ENCODE measurements around the gene GOLGA1.

Gene GOLGA1

GRCh38 chr9:124884376-124884775 is 56.5 kb downstream of the GOLGA1 start:
- no peaks in the 10 kb centered on the region for H3K27me3 Mint-ChIP-seq (ENCODE audit: low read depth)
- no peak for DNase-seq (ENCODE audit: low spot score)
- H3K27ac Mint-ChIP-seq, result no peak overlapping the region
- no peak overlapping the region for H3K4me3 Mint-ChIP-seq
- H3K36me3 Mint-ChIP-seq (ENCODE audit: low read depth), result peaks cover 18% of the 10 kb centered on the region
- H3K4me1 Mint-ChIP-seq (ENCODE audit: low read depth), result no peaks in the 10 kb centered on the region
- no peaks in the 10 kb centered on the region for H3K9me3 Mint-ChIP-seq

DNA sequence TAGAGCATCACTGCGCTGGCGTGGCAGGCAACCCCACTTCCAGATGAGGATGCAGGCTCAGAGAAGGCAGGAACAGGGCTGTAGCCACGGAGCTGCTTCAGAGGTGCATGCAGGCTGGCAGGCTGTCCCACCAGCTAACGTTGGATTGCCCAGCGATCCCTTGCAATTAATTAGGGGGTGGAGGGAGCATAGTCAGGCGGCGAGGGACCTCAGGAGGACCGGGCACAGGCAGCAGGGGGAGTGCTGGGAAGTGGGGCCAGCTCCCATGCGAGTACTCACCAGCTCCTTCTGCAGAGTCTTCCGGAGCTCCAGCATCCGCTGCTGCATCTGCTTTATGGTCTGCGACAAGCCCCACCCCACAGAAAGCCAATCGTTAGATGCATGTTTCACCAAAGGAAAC is 58.7 kb downstream of the GOLGA1 start:
- peaks cover 35% of the 10 kb centered on the region for H3K36me3 Mint-ChIP-seq (ENCODE audit: low read depth)
- no peak overlapping the region for H3K4me3 Mint-ChIP-seq
- no peaks in the 10 kb centered on the region for H3K9me3 Mint-ChIP-seq

GRCh38 chr9:124881138-124881743 is 59.6 kb downstream of the GOLGA1 start:
- Mint-ChIP-seq H3K27me3 (ENCODE audit: low read depth) (no peaks in the 10 kb centered on the region), H3K4me3 (no peak overlapping the region), H3K9me3 (no peaks in the 10 kb centered on the region), H3K4me1 (ENCODE audit: low read depth) (no peaks in the 10 kb centered on the region), H3K27ac (no peak overlapping the region), H3K36me3 (ENCODE audit: low read depth) (peaks cover 38% of the 10 kb centered on the region)
- DNase-seq (ENCODE audit: low spot score), result no peak

More for the DNA sequence above, 58.7 kb downstream of the GOLGA1 start:
- H3K27me3 Mint-ChIP-seq (ENCODE audit: low read depth), result no peaks in the 10 kb centered on the region
- no peak overlapping the region for H3K27ac Mint-ChIP-seq
- H3K4me1 Mint-ChIP-seq (ENCODE audit: low read depth), result no peaks in the 10 kb centered on the region
- no peak for DNase-seq (ENCODE audit: low spot score)

DNA sequence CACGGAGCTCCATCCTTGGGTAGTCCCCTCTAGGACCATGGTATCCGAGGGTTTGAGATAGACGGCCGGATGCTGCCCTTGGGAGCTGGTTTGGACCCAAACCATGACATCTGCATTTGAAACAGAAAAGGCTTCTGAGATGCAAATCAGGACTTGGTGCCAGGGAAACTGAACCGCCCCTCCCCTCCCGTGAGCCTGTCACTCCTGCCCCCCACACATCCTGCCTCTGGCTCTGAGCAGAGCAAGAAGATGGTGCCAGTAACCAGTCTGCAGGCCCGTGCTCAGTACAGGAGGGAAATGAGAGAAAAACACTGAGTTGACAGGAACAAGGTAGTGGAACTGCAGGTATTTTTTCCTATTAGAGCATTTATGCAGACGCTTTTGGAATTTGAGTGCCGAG is 60.4 kb downstream of the GOLGA1 start:
- Mint-ChIP-seq H3K4me3 (no peak overlapping the region), H3K27ac (no peak overlapping the region), H3K9me3 (no peaks in the 10 kb centered on the region), H3K36me3 (ENCODE audit: low read depth) (peaks cover 36% of the 10 kb centered on the region), H3K27me3 (ENCODE audit: low read depth) (no peaks in the 10 kb centered on the region), H3K4me1 (ENCODE audit: low read depth) (no peaks in the 10 kb centered on the region)
- no peak for DNase-seq (ENCODE audit: low spot score)

DNA sequence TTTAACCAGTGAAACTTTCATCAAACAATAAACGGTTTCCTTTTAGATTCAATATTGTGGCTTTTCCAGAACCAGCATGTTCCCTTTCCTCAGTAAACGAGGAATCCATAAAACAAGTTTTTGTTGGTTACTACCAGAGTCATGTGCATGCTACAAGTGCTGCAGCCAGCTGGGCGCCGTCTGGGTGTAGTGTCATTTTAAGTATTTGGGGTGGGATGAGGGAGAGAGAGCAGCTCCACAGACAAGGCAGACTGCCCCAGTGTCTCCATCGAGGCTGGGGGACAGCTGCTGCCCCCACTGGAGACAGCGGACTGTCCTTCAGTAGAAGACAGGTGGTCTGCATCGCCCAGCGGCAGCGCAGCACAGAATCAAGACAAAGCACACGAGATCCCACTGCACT is 61.7 kb downstream of the GOLGA1 start:
- Mint-ChIP-seq H3K9me3 (no peaks in the 10 kb centered on the region), H3K27ac (no peak overlapping the region), H3K27me3 (ENCODE audit: low read depth) (no peaks in the 10 kb centered on the region), H3K4me1 (ENCODE audit: low read depth) (no peaks in the 10 kb centered on the region), H3K4me3 (no peak overlapping the region), H3K36me3 (ENCODE audit: low read depth) (peaks cover 43% of the 10 kb centered on the region)
- no peak for DNase-seq (ENCODE audit: low spot score)

- H3K9me3 Mint-ChIP-seq, result no peaks in the 10 kb centered on the region
- peaks cover 43% of the 10 kb centered on the region for H3K36me3 Mint-ChIP-seq (ENCODE audit: low read depth)
- no peak overlapping the region for H3K27ac Mint-ChIP-seq
- H3K4me3 Mint-ChIP-seq, result no peak overlapping the region
- no peak for DNase-seq (ENCODE audit: low spot score)
- no peaks in the 10 kb centered on the region for H3K27me3 Mint-ChIP-seq (ENCODE audit: low read depth)
- H3K4me1 Mint-ChIP-seq (ENCODE audit: low read depth), result peaks cover 2% of the 10 kb centered on the region
Measured at GRCh38 chr9:124878518-124878917, 62.4 kb downstream of the GOLGA1 start.

DNA sequence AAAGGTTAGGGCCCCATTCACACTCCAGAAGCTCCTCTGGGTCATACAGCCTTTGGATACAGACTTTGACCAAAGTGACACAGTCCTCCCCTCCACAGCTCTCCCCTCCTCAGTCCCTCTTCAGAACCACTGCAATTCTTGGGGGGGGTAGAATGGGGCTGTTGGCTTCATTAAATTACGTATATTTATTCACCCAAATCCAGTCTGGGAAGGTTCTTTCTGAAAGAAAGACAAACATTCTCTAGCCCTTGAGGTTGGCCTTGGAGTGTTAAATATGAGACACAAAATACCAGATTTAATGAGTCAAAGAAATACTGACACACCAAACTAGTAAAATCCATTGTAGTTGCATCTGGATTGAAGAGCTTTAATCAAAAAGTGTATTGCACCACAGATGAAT is 62.9 kb downstream of the GOLGA1 start:
- no peak for DNase-seq (ENCODE audit: low spot score)
- H3K4me1 Mint-ChIP-seq (ENCODE audit: low read depth), result peaks cover 4% of the 10 kb centered on the region
- no peaks in the 10 kb centered on the region for H3K27me3 Mint-ChIP-seq (ENCODE audit: low read depth)
- H3K27ac Mint-ChIP-seq, result no peak overlapping the region
- no peaks in the 10 kb centered on the region for H3K9me3 Mint-ChIP-seq
- H3K4me3 Mint-ChIP-seq, result no peak overlapping the region
- H3K36me3 Mint-ChIP-seq (ENCODE audit: low read depth), result peaks cover 48% of the 10 kb centered on the region

DNA sequence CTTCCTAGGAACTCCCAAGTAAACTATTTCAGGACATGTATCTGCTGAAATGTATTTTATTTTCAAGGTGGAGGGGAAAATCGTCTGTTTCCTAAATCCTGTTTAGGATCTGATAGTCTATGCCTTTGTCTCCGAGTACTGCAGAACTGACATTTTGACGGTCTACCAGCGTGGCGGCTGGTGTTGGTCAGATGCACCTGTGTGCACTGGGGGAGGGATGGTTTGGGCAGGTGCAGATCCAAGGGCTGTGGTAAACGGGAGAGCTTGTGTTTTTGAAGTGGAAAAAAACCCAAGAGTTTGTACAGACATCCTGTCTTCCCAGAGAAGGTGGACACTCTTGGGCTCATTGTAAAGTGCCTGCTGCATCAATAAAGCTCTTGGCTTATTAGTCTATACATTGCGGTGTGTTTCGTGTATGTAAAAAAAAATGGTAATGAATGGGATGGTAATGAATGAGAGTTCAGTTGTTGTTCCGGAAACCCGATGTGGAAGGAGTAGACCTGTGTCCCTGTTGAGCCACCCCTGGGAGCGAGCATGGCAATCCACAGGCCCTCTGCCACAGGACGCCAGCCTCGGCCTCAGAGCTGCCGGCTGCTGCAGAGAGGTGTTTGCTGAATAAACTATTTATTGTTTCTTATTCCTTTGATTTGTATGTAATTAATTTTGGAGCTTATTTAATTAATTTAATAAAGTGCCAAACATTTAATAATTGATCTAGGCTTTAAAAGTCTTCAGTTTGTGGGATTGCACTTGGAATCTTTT is 63.7 kb downstream of the GOLGA1 start:
- Mint-ChIP-seq H3K36me3 (ENCODE audit: low read depth) (peaks cover 52% of the 10 kb centered on the region), H3K4me1 (ENCODE audit: low read depth) (peaks cover 8% of the 10 kb centered on the region), H3K4me3 (no peak overlapping the region), H3K27me3 (ENCODE audit: low read depth) (no peaks in the 10 kb centered on the region), H3K9me3 (no peaks in the 10 kb centered on the region), H3K27ac (peak overlapping the region; percentile 6)
- no peak for DNase-seq (ENCODE audit: low spot score)

DNA sequence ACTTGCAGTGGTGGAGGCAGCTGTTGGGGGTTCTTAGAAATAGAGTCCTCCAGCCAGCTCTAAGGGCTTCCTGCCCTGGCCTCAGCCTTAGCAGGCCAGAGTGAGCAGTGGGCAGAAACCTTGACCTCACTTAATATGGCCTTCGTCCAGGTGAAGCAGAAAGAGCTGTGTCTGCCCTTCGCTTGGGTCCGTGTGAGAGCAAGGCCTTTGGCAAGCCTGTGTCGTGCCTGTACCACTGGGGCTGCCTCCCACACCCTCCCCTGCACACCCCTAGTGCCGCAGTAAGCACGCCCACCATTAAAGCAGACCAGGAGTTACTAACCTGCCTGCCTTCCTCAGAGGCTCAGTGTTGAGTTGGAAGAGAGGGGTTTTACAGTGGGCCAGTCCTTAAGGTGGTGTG is 65.4 kb downstream of the GOLGA1 start:
- Mint-ChIP-seq H3K4me1 (ENCODE audit: low read depth) (peaks cover 22% of the 10 kb centered on the region), H3K27ac (no peak overlapping the region), H3K27me3 (ENCODE audit: low read depth) (no peaks in the 10 kb centered on the region), H3K36me3 (ENCODE audit: low read depth) (peaks cover 67% of the 10 kb centered on the region), H3K9me3 (no peaks in the 10 kb centered on the region), H3K4me3 (no peak overlapping the region)
- no peak for DNase-seq (ENCODE audit: low spot score)

DNA sequence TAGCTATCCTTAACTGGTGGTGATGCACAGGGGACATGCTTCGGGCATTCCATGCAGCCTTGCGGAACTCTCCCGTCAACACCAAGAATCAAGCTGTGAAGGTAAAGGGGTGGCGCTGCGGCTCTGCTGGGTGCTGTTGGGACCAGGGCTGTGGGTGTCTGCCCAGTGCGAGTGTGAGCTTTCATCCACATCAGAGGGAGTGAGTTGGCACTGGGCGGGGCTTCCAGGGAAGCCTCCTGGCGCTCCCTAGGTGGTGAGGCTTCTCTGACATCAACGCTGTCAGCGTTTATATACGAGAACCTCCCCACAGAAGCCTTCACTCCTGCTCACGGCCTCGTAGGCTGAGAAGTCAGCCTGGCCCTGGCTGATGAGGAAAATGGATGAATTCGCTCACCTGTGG is 67.2 kb downstream of the GOLGA1 start:
- Mint-ChIP-seq H3K9me3 (no peaks in the 10 kb centered on the region), H3K4me1 (ENCODE audit: low read depth) (peaks cover 25% of the 10 kb centered on the region), H3K4me3 (no peak overlapping the region), H3K36me3 (ENCODE audit: low read depth) (peaks cover 65% of the 10 kb centered on the region), H3K27me3 (ENCODE audit: low read depth) (no peaks in the 10 kb centered on the region), H3K27ac (no peak overlapping the region)
- DNase-seq (ENCODE audit: low spot score), result no peak

DNA sequence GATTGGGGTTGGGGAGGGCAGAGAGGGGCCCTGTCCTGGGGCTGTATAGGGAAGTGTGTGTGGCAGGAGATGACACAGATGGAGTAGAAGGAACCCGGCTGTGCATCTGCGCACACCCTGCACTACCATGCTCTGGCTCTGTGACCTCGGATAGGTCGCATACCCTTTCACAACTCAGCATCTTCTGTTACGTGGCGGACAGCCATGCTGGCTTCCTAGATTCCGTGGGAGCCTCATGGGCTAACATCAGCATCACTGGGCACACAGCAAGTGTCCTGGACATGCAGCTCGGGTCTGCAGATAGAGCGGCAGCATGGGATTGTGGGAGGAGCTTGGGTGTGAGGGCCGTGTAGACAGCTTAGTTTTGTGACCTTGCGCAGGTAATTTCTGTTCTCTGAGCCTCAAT is 69.7 kb downstream of the GOLGA1 start:
- H3K27ac Mint-ChIP-seq, result peak overlapping the region; percentile 93
- peaks cover 36% of the 10 kb centered on the region for H3K4me1 Mint-ChIP-seq (ENCODE audit: low read depth)
- H3K27me3 Mint-ChIP-seq (ENCODE audit: low read depth), result no peaks in the 10 kb centered on the region
- DNase-seq (ENCODE audit: low spot score), result no peak
- H3K9me3 Mint-ChIP-seq, result no peaks in the 10 kb centered on the region
- H3K4me3 Mint-ChIP-seq, result peak overlapping the region; percentile 89
- H3K36me3 Mint-ChIP-seq (ENCODE audit: low read depth), result peaks cover 53% of the 10 kb centered on the region

DNA sequence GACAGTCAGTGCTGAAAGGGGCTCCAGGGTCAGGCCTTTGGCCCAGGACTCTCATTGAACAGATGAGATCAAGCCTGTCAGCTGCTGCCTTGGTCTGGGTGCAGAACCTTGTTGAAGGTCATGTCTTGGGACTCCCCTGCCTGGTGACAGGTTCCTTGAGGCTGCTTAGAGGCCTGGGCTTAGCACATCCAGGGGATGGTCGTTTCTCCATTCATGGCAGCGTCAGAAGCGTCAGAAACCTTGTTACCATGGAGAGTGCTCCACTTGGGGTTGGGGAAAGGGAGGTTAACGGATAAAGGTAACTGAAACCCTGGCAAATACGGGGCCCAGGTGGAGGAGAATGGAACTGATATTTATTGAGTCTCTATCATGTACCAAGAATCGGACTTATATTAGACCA is 70.2 kb downstream of the GOLGA1 start:
- Mint-ChIP-seq H3K36me3 (ENCODE audit: low read depth) (peaks cover 49% of the 10 kb centered on the region), H3K4me3 (peak overlapping the region; percentile 89), H3K27me3 (ENCODE audit: low read depth) (no peaks in the 10 kb centered on the region), H3K4me1 (ENCODE audit: low read depth) (peaks cover 36% of the 10 kb centered on the region), H3K27ac (peak overlapping the region; percentile 93), H3K9me3 (no peaks in the 10 kb centered on the region)
- no peak for DNase-seq (ENCODE audit: low spot score)

GRCh38 chr9:124869986-124870560 is 70.8 kb downstream of the GOLGA1 start:
- H3K4me1 Mint-ChIP-seq (ENCODE audit: low read depth), result peaks cover 36% of the 10 kb centered on the region
- H3K4me3 Mint-ChIP-seq, result peak overlapping the region; percentile 89
- peaks cover 43% of the 10 kb centered on the region for H3K36me3 Mint-ChIP-seq (ENCODE audit: low read depth)
- no peaks in the 10 kb centered on the region for H3K9me3 Mint-ChIP-seq
- no peaks in the 10 kb centered on the region for H3K27me3 Mint-ChIP-seq (ENCODE audit: low read depth)
- peak; percentile 90 for DNase-seq (ENCODE audit: low spot score)
- H3K27ac Mint-ChIP-seq, result peak overlapping the region; percentile 93

DNA sequence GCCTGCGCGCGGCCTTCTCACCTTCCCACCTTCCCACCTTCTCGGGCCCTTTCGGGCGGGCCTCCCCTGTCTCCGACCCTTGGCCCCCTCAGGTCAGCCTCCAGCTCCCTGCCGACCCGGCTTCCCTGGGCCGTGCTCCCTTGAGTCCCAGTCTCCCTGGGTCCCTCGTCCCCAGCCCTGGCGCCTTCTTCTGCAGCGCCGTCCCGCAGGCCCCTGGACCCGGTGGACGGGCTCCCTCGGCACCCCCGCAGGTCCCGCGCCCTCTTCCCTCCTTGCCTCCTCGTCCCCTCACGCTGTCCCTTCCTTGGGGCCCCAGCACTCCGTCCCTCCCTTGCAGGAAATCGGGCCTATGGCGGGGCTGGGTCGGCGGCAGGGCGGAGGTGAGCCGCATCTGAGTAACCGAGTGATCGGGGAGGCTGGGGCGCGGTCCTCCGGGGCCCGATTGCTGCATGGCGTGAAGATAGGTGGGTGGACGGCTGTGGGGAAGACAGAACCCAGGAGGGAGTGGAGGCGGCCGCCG is 71.4 kb downstream of the GOLGA1 start:
- H3K27ac Mint-ChIP-seq, result peak overlapping the region; percentile 93
- peaks cover 37% of the 10 kb centered on the region for H3K36me3 Mint-ChIP-seq (ENCODE audit: low read depth)
- peak; percentile 42 for DNase-seq (ENCODE audit: low spot score)

More for the DNA sequence above, 71.4 kb downstream of the GOLGA1 start:
- Mint-ChIP-seq H3K27me3 (ENCODE audit: low read depth) (no peaks in the 10 kb centered on the region), H3K4me1 (ENCODE audit: low read depth) (peaks cover 36% of the 10 kb centered on the region), H3K4me3 (peak overlapping the region; percentile 89), H3K9me3 (no peaks in the 10 kb centered on the region)
